Activated CD8-positive, alpha-beta memory T cell treated with anti-CD3 and anti-CD28 coated beads, Interleukin-2, amount 50 U/mL, for 1 hour (primary cell): ENCODE data around the gene EQTN.
"Not testable (repeated sequence)": the region's sequence is repeated elsewhere in the genome, so short reads cannot be mapped to it uniquely, and the experiment has no call there.

Source experiments
- DNase-seq: peaks from one replicate; pipeline ENCODE4 v3.0.0-alpha.2; 2020; ENCODE audit errors: extremely low read depth

The EQTN gene

DNA sequence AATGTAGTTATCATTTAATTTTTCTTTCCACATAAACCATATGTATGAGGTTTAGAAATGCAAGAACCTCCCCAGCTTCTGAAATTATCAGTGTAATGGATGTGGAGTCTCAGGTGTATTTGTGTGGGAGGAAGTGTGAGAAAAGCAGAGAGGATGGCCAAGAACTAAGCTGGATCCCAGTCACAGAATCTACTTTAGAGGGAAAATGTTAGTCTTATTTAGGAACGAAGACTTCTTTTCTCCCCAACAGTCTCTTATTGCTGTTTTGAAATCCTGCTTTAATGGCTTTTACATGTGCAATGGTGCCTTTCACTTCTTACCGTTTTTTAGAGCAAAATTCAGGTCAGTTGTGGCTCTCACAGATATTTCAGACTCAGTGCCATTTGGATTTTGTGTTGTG lies 3.0 kb downstream of the EQTN start:
- no peak for DNase-seq

DNA sequence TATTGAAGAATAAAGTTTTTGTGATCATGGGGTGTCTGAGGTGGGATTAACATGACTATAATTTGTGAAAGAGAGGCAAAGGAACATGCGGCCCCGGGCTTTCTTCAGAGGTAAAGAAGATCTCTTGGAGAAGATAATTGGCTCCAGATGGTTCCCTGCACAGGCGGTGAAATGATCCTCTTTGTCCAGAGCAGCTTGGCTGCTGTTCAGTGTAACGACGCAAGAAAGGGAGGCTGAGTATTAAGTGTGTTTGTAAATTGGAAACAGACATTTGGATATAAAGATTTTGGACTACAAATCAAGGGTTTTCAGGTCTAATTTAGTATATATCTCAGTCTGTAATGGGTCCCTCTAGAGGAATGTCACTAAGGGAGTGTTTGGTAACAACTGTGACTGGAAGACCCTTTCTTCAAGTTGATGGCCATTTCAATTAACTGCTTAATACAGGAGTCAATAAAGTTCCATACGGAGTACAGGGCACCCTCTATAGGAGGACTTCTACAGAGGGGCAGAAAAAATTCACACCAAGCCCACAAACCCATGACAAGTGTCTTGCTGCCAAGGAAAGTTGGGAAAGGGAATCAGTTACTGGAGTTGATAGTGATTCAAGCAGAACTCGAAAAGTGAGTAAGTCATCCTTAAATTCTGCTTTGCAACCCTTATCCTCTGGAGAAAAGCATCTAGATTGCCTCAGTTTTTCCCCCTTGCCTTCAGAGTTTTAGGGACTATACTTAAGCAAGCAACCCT lies 4.1 kb downstream of the EQTN start:
- DNase-seq = no peak

DNA sequence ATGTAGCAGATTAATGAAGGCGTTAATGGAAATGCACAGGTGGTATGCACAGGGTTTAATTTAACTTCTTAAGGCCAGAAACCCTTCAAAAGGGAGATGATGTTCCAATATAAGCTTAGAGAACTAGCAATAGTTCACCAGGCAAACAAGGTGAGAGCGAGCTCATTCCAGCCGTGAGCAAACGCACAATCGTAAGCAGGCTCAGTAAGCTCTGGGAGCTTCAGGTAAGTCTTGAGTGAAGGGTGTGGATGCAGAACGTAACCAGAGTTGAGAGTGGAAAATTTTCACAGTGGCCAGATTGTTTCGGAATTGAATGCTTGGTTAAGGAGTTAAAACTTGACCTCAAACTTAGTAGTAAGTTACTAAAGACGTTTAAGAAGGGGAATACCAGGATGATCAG lies 5.7 kb downstream of the EQTN start:
- DNase-seq = no peak

DNA sequence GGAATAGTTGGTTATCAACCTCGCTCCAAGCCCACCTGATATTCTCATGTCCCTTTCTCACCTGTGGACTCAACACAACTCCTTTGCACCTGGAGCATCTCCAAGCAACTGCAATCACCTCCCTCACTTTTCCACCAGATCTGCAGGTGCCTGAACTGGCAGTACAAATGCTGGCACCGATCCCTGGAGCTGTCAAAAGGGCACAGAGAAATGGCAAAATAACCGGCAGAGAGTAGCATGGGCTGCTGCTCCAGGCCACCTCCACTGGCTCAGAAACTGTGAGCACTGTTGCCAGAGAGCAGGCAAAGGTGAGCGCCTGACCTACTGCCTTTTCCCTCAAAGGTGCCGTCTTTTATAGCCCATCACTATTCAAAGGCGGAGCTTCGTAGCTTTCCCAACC lies 14.7 kb downstream of the EQTN start:
- no peak for DNase-seq

DNA sequence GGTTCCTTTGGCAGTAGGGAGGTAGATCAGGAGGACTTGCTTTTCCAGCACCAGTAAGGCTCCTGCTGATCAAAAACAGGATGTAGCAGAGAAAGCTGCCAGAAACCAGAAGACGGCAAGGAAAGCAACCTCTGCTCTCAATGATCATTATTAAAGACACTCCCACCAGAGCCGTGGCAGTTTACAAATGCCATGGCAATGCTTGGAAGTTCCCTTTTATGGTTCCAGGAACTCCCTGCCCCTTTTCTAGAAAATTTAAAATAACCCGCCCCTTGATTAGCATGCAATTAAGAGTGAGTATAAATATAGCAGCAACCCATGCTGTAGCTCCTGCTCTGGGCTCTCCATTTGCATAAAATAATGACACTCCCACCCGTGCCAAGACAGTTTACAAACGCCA lies 16.1 kb downstream of the EQTN start:
- DNase-seq = no peak

DNA sequence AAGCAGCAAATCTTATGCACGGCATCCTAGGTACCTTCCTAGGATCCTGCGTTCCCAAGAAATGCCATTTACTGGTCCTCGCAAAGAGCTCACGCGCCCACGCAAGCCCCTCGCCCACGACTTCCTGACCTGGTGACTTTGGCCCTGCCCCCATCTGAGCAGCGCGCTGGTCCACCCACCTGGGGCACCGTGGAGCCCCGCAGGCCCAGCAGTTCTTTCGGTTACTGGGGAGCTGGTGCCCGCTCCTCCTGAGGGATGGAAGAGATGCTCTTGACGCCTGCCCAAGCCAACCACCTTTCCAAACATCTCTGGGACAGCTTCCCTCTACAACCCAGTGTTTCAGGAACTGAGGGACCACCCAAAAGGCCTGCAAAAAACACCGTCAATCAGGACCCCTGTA lies 16.7 kb downstream of the EQTN start:
- no peak for DNase-seq

DNA sequence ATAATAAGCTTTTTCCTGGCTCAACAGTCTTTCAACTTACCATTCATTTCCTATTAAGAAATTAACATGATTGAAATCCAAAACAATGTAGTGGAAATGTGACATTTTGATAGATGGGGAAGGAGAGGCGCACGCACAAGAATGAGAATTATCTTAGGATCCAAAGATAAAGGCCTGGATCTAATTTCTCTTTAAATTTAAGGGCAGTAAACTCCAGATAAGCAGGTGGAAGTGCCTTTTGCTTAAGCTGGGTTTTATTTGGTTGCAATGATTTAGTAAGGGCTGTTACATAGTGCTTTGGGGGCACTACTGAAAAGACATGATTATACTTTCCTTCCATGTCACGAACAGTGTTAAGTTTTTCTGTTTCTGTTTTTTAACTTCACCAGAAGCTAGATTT lies 17.3 kb downstream of the EQTN start:
- DNase-seq = no peak

DNA sequence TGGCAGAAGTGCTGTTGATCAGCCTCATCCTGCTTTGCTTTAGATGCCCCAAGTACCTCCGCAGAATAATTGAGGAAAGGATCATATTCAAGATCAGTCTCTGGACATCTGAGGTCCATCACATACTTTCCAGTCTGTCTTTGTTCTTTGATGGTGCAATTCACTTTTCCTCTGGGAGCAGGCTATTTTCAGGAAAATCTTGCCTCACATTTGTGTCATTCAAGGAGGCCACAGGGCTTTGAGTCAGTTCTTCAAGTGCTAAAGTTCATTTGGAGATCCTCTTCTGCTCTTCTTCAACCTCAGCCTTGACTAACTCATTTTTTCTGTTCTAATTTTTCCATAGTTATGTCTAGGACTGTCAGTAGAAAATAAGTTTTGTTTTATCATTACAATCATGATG lies 18.6 kb downstream of the EQTN start:
- no peak for DNase-seq

DNA sequence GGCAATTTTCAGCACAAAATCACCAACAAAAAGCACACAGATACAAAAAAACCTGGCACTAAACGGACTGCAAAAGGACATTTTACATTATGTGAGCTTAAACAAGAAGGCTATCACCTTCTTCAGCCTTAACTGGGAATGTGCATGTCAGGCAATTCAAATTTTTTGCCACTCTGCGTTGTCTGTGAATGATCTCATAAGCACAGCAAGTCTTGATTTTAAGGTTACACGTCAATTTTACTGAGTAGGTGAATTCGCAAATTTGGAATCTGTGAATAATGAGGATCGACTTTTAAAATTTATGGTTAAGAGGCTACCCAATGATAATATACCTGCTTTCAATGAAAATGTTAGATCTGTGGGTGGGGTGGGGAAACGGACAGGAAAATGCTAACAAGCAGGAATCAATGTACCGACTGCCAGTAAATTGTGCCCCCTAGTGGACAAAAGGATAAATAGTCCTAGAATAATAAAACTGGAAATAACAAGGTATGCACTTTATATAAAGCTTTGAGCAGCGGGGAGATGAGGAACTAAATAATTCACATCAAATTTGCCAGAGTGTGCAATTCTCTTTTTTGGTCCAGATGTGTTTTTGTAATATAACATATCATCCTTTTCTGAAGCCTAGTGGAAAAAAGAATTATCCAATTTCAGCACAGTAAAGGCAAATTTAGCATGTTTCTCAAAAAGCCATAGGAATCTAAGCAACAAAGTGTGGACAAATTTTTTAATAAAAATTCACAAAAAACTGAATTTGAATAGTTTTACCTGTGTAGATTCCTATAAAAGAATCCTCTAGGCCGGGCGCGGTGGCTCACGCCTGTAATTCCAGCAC lies 20.5 kb downstream of the EQTN start:
- no peak for DNase-seq

DNA sequence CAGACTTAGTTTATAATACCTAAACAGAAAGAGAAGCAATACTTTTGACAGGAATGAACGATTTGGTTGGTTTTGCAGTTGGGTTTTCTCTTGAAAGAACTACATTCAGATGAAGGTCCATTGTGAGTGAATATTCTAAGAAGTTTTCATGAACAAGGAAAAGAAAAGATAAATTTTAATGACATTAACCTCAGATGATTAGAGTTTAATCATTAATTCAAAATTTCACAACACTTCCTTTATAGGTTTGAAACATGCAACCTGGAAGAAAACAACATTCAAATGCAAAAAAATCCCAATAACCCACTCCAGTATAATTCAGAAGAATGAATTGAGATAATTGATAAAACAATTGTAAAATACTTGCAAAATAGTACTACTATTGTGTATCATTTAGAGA lies 23.8 kb downstream of the EQTN start:
- DNase-seq = no peak

DNA sequence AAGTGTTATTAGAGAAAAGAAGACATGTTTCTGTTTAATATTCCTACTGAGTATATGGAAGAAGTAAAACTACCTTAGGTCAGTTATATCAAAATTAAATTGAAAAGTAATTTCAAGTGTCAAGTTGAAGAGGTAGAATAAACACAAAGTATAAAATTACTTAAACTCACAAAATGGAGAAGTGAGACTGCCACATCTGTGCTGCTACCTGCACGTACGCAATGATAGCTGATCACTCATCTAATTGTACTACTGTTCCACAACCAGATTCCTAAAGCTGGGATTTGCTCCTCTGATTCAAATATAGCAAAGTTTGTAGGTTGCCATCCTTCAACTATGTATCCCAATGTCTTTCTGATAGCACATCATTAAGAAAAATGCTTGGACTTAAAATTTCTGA lies 24.8 kb downstream of the EQTN start:
- DNase-seq = no peak

DNA sequence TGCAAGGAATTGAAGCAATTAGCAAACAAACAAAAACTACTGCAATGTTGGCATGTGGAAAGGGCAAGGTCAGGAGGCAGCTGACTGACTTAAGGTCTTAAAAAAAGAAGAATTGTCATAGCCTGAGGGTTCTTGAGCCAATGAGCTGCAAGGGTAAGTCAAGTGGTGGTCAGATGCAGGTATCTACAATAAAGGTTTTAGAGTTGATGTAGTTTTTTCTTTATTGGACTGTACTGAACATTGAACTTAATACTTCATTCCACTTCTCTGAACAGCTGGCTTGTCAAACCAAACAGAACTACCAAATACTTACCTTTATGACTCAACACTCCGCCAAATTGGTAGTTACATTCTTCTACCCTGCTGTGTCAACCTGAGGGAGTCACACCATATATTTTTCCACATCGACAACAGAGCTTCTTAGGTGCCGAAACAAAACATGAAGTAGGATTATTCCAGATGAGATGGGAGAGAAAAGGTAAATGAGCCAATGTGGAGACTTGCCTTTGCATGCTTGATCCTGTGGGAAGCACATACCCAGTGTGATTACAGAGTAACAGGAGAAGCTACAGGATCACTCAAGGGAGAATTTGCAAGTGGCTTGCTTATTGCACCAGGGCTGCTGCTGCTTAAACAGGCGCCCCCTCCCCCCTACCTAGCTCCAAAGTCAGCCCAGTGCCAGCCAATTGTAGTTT lies 35.3 kb downstream of the EQTN start:
- no peak for DNase-seq

DNA sequence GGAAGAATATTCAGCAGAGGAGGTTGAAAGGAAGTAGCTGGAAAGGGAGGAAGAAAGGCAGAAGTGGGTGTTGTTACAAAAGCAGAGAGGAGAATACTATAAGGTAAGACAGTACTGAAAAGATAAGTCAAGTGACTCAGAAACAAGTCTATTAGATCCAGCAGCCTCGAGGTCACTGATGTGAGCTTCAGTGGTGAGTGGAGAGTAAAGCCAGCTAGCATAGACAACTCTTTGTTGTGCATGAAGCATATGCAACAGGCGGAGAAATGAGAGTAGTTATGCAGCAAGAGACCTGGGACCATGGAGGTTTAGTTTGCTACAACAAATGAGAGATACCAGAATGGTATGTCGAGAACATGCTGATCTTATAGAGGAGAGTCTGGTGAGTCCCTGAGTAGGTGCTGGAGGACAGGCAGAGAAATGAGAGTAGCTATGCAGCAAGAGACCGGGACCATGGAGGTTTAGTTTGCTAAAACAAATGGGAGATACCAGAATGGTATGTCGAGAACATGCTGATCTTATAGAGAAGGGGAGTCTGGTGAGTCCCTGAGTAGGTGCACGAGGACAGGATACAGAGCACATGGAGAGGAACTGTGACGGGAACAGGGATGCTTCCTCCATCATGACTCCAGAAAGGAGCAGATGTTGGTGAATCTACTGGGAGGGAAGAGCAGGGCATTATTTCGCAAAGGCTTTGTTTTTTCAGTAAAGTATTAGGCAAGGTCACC lies 36.0 kb downstream of the EQTN start:
- DNase-seq = no peak

DNA sequence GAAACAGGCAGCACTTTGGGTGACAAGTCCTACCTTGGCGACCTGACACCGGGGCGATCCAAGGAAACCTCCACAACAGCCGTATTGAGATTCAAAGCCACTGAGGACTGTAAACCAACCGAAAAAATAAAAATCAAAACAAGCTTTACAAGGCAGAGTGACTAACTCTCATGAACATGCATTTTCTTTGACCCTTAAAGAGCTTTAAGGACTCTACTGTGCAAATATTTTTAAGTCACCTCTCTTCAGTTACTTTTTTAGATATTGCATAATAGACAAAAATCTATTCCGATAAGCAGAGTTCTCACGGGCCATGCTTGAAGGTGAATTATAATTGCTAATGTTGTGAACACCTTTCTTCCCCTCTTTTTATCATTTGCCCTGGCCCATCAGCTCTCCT lies 38.3 kb downstream of the EQTN start:
- DNase-seq = no peak

DNA sequence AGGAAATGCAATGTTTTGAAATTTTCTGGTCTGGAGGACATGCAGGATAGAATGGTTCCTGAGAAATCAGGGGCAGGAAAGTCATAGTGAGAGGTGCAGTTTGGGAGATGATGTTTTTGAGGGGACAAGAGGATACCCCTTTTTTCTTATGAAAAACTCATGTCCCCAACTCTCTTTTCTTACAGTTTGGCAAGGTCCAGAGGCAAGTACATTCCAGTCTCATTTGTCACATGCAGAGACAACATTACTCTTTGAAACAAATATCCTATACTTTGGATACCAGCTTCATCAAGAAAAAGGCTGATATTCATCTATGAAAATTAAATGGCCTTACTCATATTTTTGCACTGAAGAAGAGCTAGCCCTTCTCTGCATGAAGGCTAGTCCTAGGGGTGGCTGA lies 48.2 kb downstream of the EQTN start:
- no peak for DNase-seq

DNA sequence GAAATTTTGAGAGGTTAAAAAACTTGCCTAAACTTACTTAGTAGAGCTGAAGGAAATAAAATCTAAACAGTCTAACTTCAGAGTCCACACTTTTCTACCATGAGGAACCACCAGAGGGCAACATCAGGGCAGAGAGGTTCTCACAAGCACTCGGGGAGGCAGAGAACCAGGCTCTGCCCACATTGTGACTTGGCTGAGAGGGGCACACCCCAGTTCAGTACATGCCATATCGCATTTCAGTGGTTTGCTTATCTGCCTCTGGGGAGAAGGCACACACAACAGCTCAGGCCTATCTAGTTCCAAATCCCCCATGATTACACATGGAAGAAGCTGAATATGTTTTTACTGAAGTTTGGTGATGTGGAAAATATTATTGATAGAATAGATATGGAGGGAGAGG lies 49.2 kb downstream of the EQTN start:
- no peak for DNase-seq

DNA sequence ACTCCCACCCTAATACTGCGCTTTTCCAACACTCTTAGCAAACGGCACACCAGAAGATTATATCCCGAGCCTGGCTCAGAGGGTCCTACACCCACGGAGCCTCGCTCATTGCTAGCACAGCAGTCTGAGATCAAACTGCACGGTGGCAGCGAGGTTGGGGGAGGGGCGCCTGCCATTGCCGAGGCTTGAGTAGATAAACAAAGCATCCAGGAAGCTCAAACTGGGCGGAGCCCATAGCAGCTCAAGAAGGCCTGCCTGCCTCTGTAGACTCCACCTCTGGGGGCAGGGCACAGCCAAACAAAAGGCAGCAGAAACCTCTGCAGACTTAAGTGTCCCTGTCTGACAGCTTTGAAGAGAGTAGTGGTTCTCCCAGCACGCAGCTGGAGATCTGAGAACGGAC lies 57.3 kb downstream of the EQTN start:
- not testable (repeated sequence) for DNase-seq
